Measurements from ENCODE around the gene RERG. TPM values are rescaled to one million over a fixed set of nuclear protein-coding genes. Genes with fewer than 3 reads are reported as not detected.
"Not testable (repeated sequence)": the region's sequence is repeated elsewhere in the genome, so short reads cannot be mapped to it uniquely, and the experiment has no call there.

RERG gene
- not detected in 2 replicates for total RNA-seq

GRCh38 chr12:15220915-15221885, at the start of gene RERG:
Gene RERG (minus strand): TSS chr12:15221417. CDS start chr12:15217489, 3,928 bp downstream.
- peak; percentile 81 to 82 for DNase-seq (ENCODE audit: low read depth in 2 of 2)

- DNase-seq (ENCODE audit: low read depth in 2 of 2): peak in 1 of 2 donors; percentile 30
These were observed 49.4 kb upstream of the RERG start for GRCh38 chr12:15270591-15270990.

GRCh38 chr12:15268927-15269552, 47.8 kb upstream of the RERG start:
- peak; percentile 72 to 80 for DNase-seq (ENCODE audit: low read depth in 2 of 2)

GRCh38 chr12:15268309-15268708, 47.1 kb upstream of the RERG start:
- no peak for DNase-seq (ENCODE audit: low read depth in 2 of 2)

- DNase-seq (ENCODE audit: low read depth in 2 of 2): no peak
These were observed 44.7 kb upstream of the RERG start for GRCh38 chr12:15265875-15266274.

- DNase-seq (ENCODE audit: low read depth in 2 of 2): peak in 1 of 2 donors; percentile 10
These were observed 35.5 kb upstream of the RERG start for GRCh38 chr12:15256761-15257160.

- DNase-seq (ENCODE audit: low read depth in 2 of 2): no peak
These were observed 32.8 kb upstream of the RERG start for GRCh38 chr12:15253990-15254389.

GRCh38 chr12:15244926-15245325, 23.7 kb upstream of the RERG start:
- no peak for DNase-seq (ENCODE audit: low read depth in 2 of 2)

GRCh38 chr12:15244341-15244740, 23.1 kb upstream of the RERG start:
- DNase-seq (ENCODE audit: low read depth in 2 of 2): no peak

GRCh38 chr12:15243102-15243501, 21.9 kb upstream of the RERG start:
- DNase-seq (ENCODE audit: low read depth in 2 of 2): no peak

- no peak for DNase-seq (ENCODE audit: low read depth in 2 of 2)
These were observed 19.7 kb upstream of the RERG start for GRCh38 chr12:15240898-15241297.

- DNase-seq (ENCODE audit: low read depth in 2 of 2): no peak
These were observed 13.3 kb upstream of the RERG start for GRCh38 chr12:15234508-15234907.

GRCh38 chr12:15234011-15234410, 12.8 kb upstream of the RERG start:
- DNase-seq (ENCODE audit: low read depth in 2 of 2): no peak

- no peak for DNase-seq (ENCODE audit: low read depth in 2 of 2)
These were observed 11.7 kb upstream of the RERG start for GRCh38 chr12:15232959-15233358.

- DNase-seq (ENCODE audit: low read depth in 2 of 2): no peak
These were observed 10.3 kb upstream of the RERG start for GRCh38 chr12:15231493-15231892.

- no peak for DNase-seq (ENCODE audit: low read depth in 2 of 2)
These were observed 9.5 kb upstream of the RERG start for GRCh38 chr12:15230751-15231150.

- no peak for DNase-seq (ENCODE audit: low read depth in 2 of 2)
These were observed 8.9 kb upstream of the RERG start for GRCh38 chr12:15230137-15230536.

GRCh38 chr12:15227004-15227679, 5.9 kb upstream of the RERG start:
- DNase-seq (ENCODE audit: low read depth in 2 of 2): peak; percentile 41 to 75

GRCh38 chr12:15225863-15226218, 4.6 kb upstream of the RERG start:
- not testable (repeated sequence) for DNase-seq (ENCODE audit: low read depth in 2 of 2)

GRCh38 chr12:15225136-15225862, 4.1 kb upstream of the RERG start:
- DNase-seq (ENCODE audit: low read depth in 2 of 2): no peak

GRCh38 chr12:15222219-15222618, 1.0 kb upstream of the RERG start:
- no peak for DNase-seq (ENCODE audit: low read depth in 2 of 2)

- no peak for DNase-seq (ENCODE audit: low read depth in 2 of 2)
These were observed 766 bp downstream of the RERG start for GRCh38 chr12:15220451-15220850.
